ENCODE measurements around the gene TFIP11. TPM values are rescaled to one million over a fixed set of nuclear protein-coding genes. Genes with fewer than 3 reads are reported as not detected.

TFIP11 gene
- total RNA-seq, 1 experiment from 2014 or later, result 39.8 TPM

DNA sequence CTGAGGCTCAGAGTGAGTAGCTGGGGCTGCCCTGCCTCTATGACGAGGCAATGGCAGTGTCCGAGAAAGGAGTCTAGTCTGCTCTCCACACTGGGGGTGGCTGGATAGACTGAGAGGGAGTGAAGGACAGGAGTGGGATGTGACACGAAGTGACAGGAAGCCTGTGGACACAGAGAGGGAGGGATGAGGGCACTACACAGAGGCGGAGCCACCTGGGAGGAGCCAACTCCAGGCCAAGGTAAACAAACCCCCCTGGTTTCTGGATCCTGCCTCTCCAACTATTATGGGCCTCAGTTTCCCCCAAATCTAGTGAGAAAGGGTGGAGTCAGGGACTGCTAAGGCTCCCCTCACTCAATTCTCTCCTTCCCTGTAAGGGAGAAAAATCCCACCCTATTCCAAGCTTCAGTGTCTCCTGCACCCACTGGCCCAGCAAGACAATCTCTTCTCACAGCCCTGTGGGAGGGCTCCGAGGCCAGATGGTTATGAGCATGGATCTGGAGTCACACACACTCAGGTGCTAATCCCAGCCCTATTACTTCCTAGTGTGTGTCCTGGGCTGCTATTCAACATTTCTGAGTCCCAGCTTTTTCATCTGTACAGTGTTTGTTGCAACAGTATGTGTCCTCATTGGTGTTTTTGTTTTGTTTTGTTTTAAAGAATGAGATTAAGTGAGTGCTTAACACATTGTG, 58.3 kb downstream of the TFIP11 start:
- BruUV-seq (replicated peaks), result no TSS peak
- no peak overlapping the region for H3K4me3 Mint-ChIP-seq (ENCODE audit: low read depth, unreplicated experiment)
- no peak for DNase-seq
- H3K9me3 Mint-ChIP-seq (ENCODE audit: low read depth, unreplicated experiment), result no peaks in the 10 kb centered on the region
- no peaks in the 10 kb centered on the region for H3K27me3 Mint-ChIP-seq (ENCODE audit: unreplicated experiment)
- intact Hi-C loops (cut with micrococcal nuclease; ENCODE audit: unreplicated experiment), result no loop called here
- H3K36me3 Mint-ChIP-seq (ENCODE audit: insufficient read depth, unreplicated experiment), result peaks cover 23% of the 10 kb centered on the region
- H3K4me1 Mint-ChIP-seq (ENCODE audit: low read depth, unreplicated experiment), result no peaks in the 10 kb centered on the region
- no peak for TF ChIP-seq CTCF (IDR thresholded peaks at IDR 0.05; ENCODE audit: unreplicated experiment)
- CTCF ChIA-PET, result no interaction called here
- H3K27ac Mint-ChIP-seq (ENCODE audit: unreplicated experiment), result no peak overlapping the region

GRCh38 chr22:26453216-26453615, 59.1 kb downstream of the TFIP11 start:
- peaks cover 23% of the 10 kb centered on the region for H3K36me3 Mint-ChIP-seq (ENCODE audit: insufficient read depth, unreplicated experiment)
- H3K9me3 Mint-ChIP-seq (ENCODE audit: low read depth, unreplicated experiment), result no peaks in the 10 kb centered on the region
- CTCF ChIA-PET, result interaction anchor here (0.6 kb wide), 1 partner anchor 11 kb away, joined by 5 read pairs; no protein-coding TSS in a partner anchor
- no peak for DNase-seq
- no peak for TF ChIP-seq CTCF (IDR thresholded peaks at IDR 0.05; ENCODE audit: unreplicated experiment)
- H3K27ac Mint-ChIP-seq (ENCODE audit: unreplicated experiment), result no peak overlapping the region
- no peaks in the 10 kb centered on the region for H3K27me3 Mint-ChIP-seq (ENCODE audit: unreplicated experiment)
- H3K4me1 Mint-ChIP-seq (ENCODE audit: low read depth, unreplicated experiment), result no peaks in the 10 kb centered on the region
- H3K4me3 Mint-ChIP-seq (ENCODE audit: low read depth, unreplicated experiment), result no peak overlapping the region
- BruUV-seq (replicated peaks), result no TSS peak
- intact Hi-C loops (cut with micrococcal nuclease; ENCODE audit: unreplicated experiment), result no loop called here

- Mint-ChIP-seq H3K27me3 (ENCODE audit: unreplicated experiment) (no peaks in the 10 kb centered on the region), H3K27ac (ENCODE audit: unreplicated experiment) (no peak overlapping the region), H3K36me3 (ENCODE audit: insufficient read depth, unreplicated experiment) (peaks cover 17% of the 10 kb centered on the region), H3K9me3 (ENCODE audit: low read depth, unreplicated experiment) (no peaks in the 10 kb centered on the region), H3K4me1 (ENCODE audit: low read depth, unreplicated experiment) (no peaks in the 10 kb centered on the region), H3K4me3 (ENCODE audit: low read depth, unreplicated experiment) (no peak overlapping the region)
- no peak for TF ChIP-seq CTCF (IDR thresholded peaks at IDR 0.05; ENCODE audit: unreplicated experiment)
- intact Hi-C loops (cut with micrococcal nuclease; ENCODE audit: unreplicated experiment), result no loop called here
- TSS peak; percentile 33 for BruUV-seq (replicated peaks)
- no peak for DNase-seq
- CTCF ChIA-PET, result interaction anchor here (0.7 kb wide), 1 partner anchor 848 kb away, joined by 3 read pairs; no protein-coding TSS in a partner anchor
These were observed 59.8 kb downstream of the TFIP11 start for GRCh38 chr22:26452236-26453016.

- CTCF ChIA-PET, result no interaction called here
- no peak for TF ChIP-seq CTCF (IDR thresholded peaks at IDR 0.05; ENCODE audit: unreplicated experiment)
- no peaks in the 10 kb centered on the region for H3K27me3 Mint-ChIP-seq (ENCODE audit: unreplicated experiment)
- no peak overlapping the region for H3K4me3 Mint-ChIP-seq (ENCODE audit: low read depth, unreplicated experiment)
- no peak for DNase-seq
- peaks cover 9% of the 10 kb centered on the region for H3K36me3 Mint-ChIP-seq (ENCODE audit: insufficient read depth, unreplicated experiment)
- no TSS peak for BruUV-seq (replicated peaks)
- H3K9me3 Mint-ChIP-seq (ENCODE audit: low read depth, unreplicated experiment), result no peaks in the 10 kb centered on the region
- H3K27ac Mint-ChIP-seq (ENCODE audit: unreplicated experiment), result no peak overlapping the region
- H3K4me1 Mint-ChIP-seq (ENCODE audit: low read depth, unreplicated experiment), result no peaks in the 10 kb centered on the region
- intact Hi-C loops (cut with micrococcal nuclease; ENCODE audit: unreplicated experiment), result no loop called here
These were observed 61.7 kb downstream of the TFIP11 start for GRCh38 chr22:26450453-26451185.
